DMS79 treated with DMSO at 0.1 percent for 48 hours (cell line): ENCODE data around the gene FCHSD2.
"Not testable (repeated sequence)": the region's sequence is repeated elsewhere in the genome, so short reads cannot be mapped to it uniquely, and the experiment has no call there.

Experiments
- DNase-seq: peaks from one replicate; lab custom pipeline; 2025; lab: John Stamatoyannopoulos, UW

The FCHSD2 gene

DNA sequence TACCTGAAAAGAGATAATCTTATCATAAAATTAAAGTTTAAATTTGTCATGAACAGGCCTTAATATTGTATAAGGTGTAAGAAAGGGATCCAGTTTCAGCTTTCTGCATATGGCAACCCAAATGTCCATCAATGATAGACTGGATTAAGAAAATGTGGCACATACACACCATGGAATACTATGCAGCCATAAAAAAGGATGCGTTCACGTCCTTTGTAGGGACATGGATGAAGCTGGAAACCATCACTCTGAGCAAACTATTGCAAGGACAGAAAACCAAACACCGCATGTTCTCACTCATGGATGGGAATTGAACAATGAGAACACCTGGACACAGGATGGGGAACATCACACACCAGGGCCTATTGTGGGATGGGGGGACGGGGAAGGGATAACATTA, 18.2 kb downstream of the FCHSD2 start:
- DNase-seq, result not testable (repeated sequence)

DNA sequence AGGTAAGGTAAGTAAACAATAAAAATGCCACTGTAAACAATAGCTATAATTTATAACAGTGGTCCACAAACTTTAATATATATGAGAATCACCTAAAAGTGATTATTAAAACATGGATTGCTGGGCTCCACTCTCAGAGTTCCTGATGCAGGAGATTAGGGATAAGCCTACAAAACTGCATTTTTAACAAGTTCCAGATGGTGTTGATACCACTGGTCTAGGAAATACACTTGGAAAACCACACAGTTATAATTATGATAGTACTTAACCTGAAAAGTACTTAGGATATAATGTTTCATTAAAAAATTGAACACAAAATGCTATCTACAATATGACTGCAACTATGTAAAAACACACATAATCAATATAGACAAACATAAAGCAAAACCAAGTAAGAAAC, 20.4 kb downstream of the FCHSD2 start:
- no peak for DNase-seq

DNA sequence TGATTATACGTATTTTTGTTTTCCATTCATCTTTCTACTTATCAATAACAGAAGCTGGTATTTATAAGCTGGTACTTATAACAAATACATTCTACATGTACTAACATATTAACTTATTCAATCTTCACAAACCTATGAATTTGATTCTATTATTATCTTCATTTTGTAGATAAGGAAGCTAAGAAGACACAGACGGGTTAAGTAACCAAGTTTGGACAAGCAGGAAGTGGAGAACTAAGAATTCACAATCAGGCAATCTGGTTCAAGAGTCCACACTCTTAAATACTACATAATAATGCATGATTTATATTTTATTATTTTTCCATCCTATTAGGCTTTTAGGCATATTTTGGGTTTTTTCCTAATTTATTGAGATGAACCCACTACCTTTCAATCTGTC, 25.0 kb downstream of the FCHSD2 start:
- DNase-seq, result no peak

DNA sequence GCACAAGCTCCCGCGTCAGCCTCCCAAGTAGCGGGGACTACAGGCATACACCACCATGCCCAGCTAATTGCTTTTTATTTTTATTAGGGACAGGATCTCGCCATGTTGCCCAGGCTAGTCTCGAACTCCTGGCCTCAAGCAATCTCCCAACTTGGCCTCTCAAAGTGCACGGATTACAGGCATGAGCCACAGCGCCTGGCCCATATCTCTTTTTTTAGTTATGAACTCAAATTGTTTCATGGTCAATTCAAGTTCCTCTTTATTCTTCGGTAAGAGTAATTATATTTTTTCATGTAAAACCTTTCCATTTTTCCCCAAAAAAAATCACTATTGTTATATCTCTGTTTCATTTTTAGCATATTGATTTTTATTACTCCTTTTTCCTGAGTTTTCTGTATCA, 25.5 kb downstream of the FCHSD2 start:
- no peak for DNase-seq

DNA sequence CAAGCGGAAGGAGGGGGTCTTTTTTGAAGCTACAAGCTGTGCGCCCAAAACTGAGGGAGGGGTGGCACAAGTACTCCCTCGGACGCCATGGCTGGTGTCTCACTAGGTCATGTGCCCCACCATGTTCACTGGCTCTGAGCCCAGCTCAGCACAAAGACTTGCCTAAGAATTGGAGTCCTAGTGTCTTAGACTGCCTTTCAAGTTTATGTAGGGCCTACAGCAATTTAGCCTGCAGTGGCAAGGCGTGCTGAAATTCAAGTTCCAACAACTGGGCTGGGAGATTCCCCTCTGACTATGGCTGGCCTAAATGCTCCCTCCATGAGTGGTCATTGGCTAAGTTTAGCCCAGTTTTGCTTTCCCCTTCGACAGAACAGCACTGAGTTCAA, 27.3 kb downstream of the FCHSD2 start:
- no peak for DNase-seq

DNA sequence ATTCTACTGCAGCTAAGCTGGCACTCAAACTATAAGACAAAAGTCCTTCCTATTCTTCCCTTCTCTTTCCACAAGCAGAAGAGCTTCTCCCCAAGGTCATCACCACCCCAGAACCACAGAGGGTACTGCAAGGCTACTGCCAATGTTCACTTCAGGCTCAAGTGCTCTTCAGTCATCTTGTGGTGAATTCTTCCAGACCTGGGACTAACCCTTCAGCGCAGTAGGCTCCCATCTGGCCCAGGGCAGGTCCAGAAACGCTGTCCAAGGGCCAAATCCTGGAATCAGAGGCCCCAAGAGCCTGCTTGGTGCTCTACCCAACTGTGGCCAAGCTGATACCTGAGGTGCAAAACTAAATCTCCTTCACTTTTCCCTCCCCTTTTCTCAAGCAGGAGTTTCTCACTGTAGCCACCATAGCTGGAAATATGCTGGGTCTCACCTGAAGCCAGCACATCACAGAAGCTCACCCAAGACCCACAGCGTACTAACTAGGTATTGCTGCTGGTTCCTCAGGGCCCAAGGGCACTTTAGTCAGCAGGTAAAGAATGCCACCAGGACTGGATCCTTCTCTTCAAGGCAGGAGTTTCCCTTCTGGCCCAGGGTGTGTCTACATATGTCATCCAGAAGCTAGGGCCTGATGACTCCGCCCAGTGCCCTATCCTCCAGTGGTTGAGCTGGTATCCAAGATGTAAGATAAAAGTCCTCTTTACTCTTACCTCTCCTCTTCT, 27.8 kb downstream of the FCHSD2 start:
- DNase-seq, result no peak

DNA sequence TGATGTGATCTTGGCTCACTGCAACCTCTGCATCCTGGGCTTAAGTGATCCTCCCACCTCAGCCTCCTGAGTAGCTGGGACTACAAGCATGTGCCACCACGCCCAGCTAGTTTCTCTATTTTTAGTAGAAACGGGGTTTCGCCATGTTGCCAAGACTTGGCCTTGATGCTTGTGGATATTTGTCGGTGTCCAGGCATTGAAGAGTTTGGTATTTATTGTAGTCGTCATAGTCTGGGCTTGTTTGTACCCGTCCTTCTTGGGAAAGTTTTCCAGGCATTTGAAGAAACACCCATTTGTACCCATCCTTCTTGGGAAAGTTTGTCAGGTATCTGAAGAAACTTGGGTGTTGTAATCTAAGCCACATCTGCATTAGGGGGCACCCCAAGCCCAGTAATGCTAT, 28.7 kb downstream of the FCHSD2 start:
- DNase-seq, result no peak

DNA sequence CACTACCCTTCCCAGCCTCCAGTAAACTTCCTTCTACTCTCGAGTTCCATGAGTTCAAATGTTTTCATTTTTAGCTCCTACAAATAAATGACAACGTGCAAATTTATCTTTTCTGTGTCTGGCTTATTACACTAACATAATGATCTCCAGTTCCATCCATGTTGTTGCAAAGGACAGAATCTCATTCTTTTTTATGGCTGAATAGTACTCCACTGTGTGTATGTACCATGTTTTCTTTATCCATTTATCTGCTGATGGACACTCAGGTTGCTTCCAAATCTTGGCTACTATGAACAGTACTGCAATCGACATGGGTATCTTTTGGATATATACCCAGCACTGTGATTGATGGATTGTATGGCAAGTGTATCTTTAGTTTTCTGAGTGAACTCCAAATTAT, 34.5 kb downstream of the FCHSD2 start:
- DNase-seq, result no peak

DNA sequence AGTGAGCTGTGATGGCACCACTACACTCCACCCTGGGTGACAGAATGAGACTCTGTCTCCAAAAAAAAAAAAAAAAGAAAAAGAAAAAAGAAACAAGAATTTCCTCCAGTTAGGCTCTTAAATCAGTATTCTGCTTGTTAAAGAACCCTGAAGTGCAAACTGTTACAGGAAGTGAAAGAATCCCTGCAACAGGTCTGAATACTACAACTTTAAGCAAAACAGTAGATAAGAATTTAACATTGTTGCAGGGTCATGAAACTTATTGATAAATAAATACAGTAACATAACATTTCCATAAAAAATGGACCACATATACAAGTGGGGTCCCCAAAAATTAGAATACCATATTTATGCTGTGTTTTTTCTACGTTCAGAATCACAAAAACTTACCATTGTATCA, 35.8 kb downstream of the FCHSD2 start:
- DNase-seq, result no peak

DNA sequence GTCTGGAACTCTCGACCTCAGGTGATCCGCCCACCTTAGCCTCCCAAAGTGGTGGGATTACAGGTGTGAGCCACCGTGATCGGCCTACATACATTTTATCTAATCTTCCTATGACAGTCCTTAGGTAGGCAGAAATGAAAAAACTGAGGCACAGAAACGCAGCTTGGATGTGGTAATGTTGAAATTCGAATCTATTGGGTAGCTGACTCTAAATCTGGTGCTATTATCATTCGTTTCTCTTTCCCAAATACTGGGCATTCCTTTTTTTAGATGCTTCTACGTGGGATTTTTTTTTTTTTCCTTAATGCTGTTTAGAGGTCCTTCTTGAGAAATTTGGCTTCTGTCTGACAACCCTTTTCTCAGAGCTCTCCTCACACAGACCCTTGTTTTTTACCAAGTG, 41.5 kb downstream of the FCHSD2 start:
- no peak for DNase-seq

DNA sequence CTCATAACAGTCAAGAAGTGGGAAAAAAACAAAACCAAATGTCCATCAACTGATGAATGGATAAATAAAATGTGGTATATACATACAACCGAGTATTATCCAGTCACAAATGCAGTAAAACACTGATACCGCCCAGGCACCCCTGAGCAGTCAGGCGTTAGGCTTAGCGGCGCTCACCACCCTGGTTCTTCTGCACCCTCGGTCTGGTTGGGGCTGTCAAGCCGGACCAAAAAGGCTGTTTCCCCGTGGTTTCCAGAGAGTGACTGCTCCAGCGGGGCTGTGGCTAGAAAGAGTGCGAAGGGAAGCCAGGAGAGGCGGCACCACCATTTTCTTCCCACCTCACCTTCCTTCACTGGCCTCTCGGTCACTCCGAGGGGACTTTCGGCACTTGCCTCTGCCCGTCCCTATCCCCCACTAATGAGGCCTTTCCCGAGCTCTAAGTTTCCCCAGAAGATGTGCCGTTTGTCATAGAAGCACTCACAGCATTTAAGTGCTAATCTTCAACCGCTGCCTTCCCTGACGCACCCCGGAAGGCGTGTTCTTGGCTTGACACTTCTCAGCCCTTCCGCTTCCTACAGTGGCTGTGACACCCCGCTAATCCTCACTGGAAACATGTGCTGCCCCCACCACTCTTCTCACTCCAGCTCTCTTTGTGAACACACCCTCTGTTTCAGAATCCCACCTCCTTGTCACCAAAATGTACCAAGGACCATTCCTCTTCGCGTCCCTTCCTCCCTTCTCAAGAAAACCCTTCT, 42.4 kb downstream of the FCHSD2 start:
- no peak for DNase-seq

DNA sequence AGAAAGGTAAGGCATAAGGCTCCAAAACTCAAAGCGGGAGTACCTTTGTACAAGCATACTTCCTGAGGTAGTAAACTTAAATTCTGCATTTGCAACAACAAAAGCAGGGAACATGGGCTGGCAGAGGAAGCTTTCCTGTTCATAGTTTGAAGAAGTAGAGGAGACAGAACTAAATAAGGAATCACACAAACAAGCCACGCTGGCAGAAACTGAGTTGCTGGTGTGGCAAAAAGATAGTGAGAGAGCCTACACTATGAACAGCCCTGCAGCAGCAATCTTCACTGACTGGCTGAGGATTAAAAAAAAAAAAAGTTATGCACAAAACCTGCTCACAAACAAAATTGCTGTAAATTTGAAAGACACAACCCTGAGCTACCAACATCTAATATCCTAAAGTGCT, 46.5 kb downstream of the FCHSD2 start:
- DNase-seq, result no peak

DNA sequence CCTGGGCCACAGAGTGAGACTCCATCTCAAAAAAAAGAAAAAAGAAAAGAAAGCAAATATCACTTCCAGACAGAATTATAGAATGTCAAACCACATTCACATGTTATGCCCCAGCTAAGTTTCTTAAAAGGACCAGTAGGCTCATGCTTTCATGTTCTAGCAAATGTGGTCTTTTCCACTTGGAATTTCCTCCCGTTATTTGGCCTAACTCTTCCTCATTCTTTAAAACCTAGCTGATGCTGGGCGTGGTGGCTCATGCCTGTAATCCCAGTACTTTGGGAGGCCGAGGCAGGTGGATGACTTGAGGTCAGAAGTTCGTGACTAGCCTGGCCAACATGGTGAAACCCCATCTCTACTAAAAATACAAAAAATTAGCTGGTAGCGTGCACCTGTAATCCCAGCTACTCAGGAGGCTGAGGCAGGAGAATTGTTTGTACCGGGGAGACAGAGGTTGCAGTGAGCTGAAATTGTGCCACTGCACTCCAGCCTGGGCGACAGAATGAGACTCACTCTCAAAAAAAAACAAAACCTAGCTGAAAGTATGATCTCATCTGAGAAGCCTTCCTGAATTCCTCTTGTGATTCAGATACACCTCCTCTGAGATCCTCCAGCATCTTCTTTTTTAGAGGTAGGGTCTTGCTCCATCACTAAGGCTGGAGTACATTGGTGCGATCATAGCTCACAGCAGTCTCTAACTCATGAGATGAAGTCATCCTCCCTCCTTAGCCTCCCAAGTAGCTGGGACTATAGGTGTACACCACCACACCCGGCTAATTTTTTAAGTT, 50.4 kb downstream of the FCHSD2 start:
- DNase-seq, result no peak

DNA sequence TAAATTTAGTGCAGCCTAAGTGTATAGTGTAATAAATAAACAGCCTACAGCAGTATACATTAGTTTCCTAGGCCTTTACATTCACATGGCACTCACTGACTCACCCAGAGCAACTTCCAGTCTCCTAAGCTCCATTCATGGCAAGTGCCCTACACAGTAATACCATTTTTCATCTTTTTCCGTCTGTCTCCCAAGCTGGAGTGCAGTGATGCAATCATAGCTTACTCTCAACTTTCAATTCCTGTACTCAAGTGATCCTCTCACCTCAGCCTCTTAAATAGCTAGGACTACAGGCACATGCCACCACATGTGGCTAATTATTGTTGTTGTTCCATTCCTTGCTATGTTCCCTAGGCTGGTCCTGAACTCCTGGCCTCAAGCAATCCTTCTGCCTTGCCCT, 54.4 kb downstream of the FCHSD2 start:
- no peak for DNase-seq

DNA sequence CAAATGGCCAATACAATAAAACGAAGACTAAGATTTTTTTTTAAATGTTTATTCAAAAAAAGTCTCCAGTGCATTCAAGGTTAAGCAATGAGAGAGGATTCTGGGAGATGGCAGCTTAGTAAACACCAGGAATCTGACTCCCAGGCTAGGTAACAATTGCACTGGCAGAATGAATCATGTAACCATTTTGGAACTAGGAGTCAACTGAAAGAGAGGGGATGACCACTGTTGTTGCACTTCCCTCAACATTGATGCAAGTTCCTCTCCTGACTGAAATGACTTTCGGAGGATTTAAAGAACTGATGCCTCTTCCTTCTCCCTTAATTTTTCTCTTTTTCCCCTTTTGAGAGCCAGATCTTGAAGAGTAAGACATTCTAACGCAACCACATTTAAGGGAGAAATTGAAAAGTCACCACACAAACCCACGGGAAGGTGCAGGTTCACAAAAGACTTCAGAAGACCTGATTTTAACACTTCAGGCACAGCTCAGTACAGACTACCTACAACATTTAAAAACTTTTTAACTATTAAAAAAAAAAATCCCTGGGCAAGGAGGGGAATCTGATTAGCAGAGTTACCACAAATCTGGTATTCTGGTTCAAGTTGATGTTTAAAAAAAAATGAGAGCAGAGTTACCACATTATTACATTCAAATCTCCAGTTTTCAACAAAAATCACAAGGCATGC, 56.8 kb downstream of the FCHSD2 start:
- DNase-seq, result no peak

DNA sequence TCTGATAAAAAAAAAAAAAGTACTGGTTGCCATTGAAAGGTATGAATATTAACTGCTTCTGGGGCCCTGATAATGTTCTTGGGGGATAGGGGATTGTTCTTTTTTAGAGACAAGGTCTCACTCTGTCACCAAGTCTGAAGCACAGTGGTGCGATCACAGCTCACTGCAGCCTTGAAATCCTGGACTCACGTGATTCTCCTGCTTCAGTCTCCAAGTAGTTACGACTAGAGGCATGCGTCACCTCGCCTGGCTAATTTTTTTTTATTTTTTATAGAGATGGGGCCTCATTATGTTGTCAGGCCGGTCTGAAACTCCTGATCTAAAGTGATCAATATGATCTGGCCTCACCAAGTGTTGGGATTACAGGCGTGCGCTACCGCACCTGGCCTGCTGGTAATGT, 63.5 kb downstream of the FCHSD2 start:
- no peak for DNase-seq

DNA sequence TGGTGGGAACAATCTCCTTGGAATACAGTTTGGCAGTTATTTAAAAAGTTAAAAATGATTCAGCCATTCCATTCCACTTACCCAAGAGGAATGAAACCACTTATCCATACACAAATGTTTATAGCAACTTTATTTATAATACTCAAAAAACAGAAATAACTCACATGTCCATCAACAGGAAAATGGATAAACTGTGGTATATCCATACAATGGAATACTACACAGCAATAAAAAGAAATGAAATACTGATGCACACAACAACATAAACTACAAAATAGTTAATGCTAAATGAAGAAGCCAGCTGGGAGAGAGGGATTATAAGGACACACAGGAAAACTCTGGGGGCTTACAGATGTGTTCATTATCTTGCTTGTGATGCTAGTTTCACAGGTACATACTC, 64.7 kb downstream of the FCHSD2 start:
- DNase-seq, result no peak

DNA sequence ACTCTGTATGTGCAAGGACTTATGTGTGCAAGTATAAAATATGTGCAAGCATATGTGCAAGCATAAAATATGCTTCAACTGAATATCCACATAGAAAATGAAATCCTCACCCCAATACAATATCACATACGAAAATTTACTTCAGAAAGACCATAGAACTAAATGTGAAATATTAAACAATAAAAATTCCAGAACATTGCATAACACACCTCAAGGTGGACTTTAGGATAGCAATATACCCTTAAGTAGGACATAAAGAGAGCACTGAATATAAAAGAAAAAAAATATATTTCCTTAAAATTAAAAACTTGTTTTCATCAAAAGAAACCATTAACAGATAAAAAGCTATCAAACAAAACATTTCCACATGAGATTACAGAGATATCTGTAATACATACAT, 67.8 kb downstream of the FCHSD2 start:
- no peak for DNase-seq

DNA sequence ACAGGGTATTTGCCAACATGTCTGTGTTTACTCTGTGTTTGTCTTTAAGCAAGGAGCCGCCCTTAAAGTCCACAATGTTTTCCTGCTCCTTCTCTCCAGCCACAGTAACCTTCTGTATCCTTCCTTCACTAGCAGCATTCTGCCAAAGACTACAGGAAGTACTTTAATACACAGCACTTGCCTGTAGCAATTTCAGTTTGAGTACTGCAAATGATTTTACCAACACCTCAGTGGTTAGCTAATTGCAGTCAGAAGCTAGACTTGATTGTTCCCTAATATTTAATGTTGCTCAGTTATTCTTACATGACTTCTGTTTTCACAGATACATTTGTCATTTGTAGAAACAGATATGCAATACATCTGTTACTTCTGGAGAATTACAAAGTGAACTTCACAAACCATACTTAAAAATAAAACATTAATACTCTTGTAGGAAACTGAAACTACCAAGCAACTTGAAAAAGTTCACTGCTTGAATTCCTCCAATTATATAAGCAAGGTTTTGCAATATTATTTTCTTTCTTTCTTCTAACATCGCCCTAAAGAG, 69.1 kb downstream of the FCHSD2 start:
- no peak for DNase-seq

DNA sequence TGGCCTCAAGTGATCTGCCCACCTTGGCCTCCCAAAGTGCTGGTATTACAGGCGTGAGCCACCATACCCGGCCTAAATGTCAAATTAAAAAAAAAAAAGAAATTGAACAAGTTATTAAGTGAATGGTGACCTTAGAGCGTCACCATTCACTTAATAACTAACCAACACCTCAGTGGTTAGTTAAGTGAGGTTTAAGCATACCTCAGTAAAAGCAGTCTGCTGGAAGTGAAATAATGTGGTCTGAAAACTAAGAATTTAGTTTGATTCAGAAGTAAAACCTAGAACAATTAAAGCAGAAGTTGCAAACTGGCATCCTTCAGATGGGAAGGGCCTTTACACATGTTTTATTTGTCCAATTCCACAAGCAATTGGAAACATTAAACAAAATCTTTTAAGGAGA, 71.5 kb downstream of the FCHSD2 start:
- no peak for DNase-seq

DNA sequence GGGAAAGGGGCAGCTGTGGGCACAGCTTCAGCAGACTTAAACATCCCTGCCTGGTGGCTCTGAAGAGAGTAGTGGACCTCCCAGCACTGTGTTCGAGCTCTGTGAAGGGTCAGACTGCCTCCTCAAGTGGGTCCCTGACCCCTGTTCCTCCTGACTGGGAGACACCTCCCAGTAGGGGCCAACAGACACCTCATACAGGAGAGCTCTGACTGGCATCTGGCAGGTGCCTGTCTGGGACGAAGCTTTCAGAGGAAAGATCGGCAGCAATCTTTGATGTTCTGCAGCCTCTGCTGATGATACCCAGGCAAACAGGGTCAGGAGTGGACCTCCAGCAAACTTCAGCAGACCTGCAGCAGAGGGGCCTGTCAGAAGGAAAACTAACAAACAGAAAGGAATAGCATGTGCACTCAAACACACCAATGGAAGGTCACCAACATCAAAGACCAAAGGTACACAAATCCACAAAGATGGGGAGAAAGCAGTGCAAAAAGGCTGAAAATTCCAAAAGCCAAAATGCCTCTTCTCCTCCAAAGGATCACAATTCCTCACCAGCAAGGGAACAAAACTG, 80.2 kb downstream of the FCHSD2 start:
- DNase-seq, result not testable (repeated sequence)

DNA sequence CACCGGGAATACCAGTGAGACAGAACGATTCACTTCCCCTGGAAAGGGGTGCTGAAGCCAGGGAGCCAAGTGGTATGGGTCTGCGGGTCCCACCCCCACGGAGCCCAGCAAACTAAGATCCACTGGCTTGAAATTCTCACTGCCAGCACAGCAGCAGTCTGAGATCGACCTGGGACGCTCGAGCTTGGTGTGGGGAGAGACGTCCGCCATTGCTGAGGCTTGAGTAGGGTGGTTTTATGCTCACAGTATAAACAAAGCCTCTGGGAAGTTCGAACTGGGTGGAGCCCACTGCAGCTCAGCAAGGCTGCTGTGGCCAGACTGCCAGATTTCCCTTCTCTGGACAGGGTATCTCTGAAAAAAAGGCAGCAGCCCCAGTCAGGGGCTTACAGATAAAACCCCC, 80.7 kb downstream of the FCHSD2 start:
- DNase-seq, result not testable (repeated sequence)
